ENCODE results near the gene KCNQ5. TPM values are rescaled to one million over a fixed set of nuclear protein-coding genes. Genes with fewer than 3 reads are reported as not detected.

The KCNQ5 gene
- total and polyA plus RNA-seq, 2 of the 8 experiments (the other 6 are each of a cell fraction or from before 2014, with no cell fraction given): 0.83 to 1.2 TPM

GRCh38 chr6:72999995-73000394, 378.1 kb downstream of the KCNQ5 start:
- H3K56ac ChIP-seq (replicated peaks; ENCODE audit: insufficient read length, low read depth, low read length): no peak overlapping the region
- CTCF ChIA-PET (ENCODE audit: partially characterized antibody): no interaction called here

More at GRCh38 chr6:72999995-73000394, 378.1 kb downstream of the KCNQ5 start:
- H2AK5ac ChIP-seq (ENCODE audit: low read depth, low read length): no peak overlapping the region
- no peaks in the 10 kb centered on the region for H3K79me2 ChIP-seq (ENCODE audit: control insufficient read depth in 1 of 2, insufficient read depth in 2 of 2, low read length in 2 of 2)
- no peak for DNase-seq (ENCODE audit: low read depth in 1 of 2, low spot score in 2 of 2)
- H2BK20ac ChIP-seq (ENCODE audit: low read length): no peak overlapping the region
- H3K79me1 ChIP-seq (ENCODE audit: low read depth, low read length): no peaks in the 10 kb centered on the region
- no peaks in the 10 kb centered on the region for H3K4me1 ChIP-seq (replicated peaks in 1 of 4; ENCODE audit: control insufficient read depth in 3 of 4, insufficient read depth in 4 of 4, low read length in 3 of 4)
- H3K36me3 ChIP-seq (ENCODE audit: control insufficient read depth in 2 of 4, insufficient read depth in 4 of 4, low read length in 3 of 4): no peaks in the 10 kb centered on the region
- H2BK15ac ChIP-seq (ENCODE audit: low read length): no peak overlapping the region
- no peaks in the 10 kb centered on the region for H3K27me3 ChIP-seq (replicated peaks in 1 of 4; ENCODE audit: control insufficient read depth in 3 of 4, extremely low read depth in 1 of 4, insufficient read depth in 3 of 4, low read length in 3 of 4)
- no peak overlapping the region for H3K23ac ChIP-seq (ENCODE audit: insufficient read length)
- no peak overlapping the region for H3K14ac ChIP-seq (ENCODE audit: insufficient read length)
- POLR2A ChIA-PET (ENCODE audit: partially characterized antibody): no interaction called here
- H4K8ac ChIP-seq (ENCODE audit: extremely low read depth, insufficient read depth, low read length): no peak overlapping the region
- TF ChIP-seq SP1 (IDR thresholded peaks at IDR 0.05; ENCODE audit: low read depth, low read length) (no peak), JUND (IDR thresholded peaks at IDR 0.05; ENCODE audit: low read length) (no peak), RBBP5 (IDR thresholded peaks at IDR 0.05; ENCODE audit: borderline replicate concordance, low read depth, low read length) (no peak), SIRT6 (IDR thresholded peaks at IDR 0.05; ENCODE audit: low read length) (no peak), GABPA (IDR thresholded peaks at IDR 0.05; ENCODE audit: borderline replicate concordance, insufficient read depth, low read length) (no peak), ATF2 (IDR thresholded peaks at IDR 0.05; ENCODE audit: low read length) (no peak), E2F6 (IDR thresholded peaks at IDR 0.05) (no peak), USF2 (IDR thresholded peaks at IDR 0.05; ENCODE audit: low read length) (no peak), EP300 (IDR thresholded peaks at IDR 0.05; ENCODE audit: borderline replicate concordance in 1 of 2, low read depth in 2 of 2, low read length in 2 of 2) (no peak), CBX8 (IDR thresholded peaks at IDR 0.05; ENCODE audit: borderline replicate concordance, low read depth, low read length) (no peak), CHD2 (IDR thresholded peaks at IDR 0.05; ENCODE audit: low read length) (no peak)
- no peak overlapping the region for H2BK120ac ChIP-seq (replicated peaks; ENCODE audit: low read depth, low read length)
- 89% methylated on average over 5 of the region's 5 CpGs; no CpG with 5 or more reads in 1 of the 2 experiments for WGBS, 2 experiments (ENCODE audit: extremely low coverage in 1 of 2, insufficient coverage in 1 of 2, insufficient read length in 1 of 2, insufficient replicate concordance in 2 of 2, low coverage in 1 of 2, low lambda C conversion rate in 2 of 2, missing lambda C conversion rate in 1 of 2)
- H3K23me2 ChIP-seq (ENCODE audit: low read depth, low read length): no peaks in the 10 kb centered on the region
- no peak overlapping the region for H3K4me3 ChIP-seq (ENCODE audit: extremely low read depth in 1 of 4, insufficient read depth in 2 of 4, low read depth in 3 of 4, low read length in 4 of 4)
- H4K5ac ChIP-seq (ENCODE audit: insufficient read length, low read depth, low read length): no peak overlapping the region
- H3K27ac ChIP-seq (ENCODE audit: low read depth, low read length): no peak overlapping the region
- H3K4ac ChIP-seq (replicated peaks; ENCODE audit: insufficient read length, low read depth, low read length): no peak overlapping the region
- H3K9ac ChIP-seq (replicated peaks in 1 of 4; ENCODE audit: extremely low read depth in 1 of 4, low read depth in 3 of 4, low read length in 3 of 4): no peak overlapping the region
- no peaks in the 10 kb centered on the region for H3K9me3 ChIP-seq (ENCODE audit: insufficient read depth in 2 of 2, low read depth in 1 of 2, low read length in 1 of 2)
- FAIRE-seq: no peak
- H2AFZ ChIP-seq (ENCODE audit: low read length): no peak overlapping the region
- no peak overlapping the region for H4K91ac ChIP-seq (replicated peaks; ENCODE audit: insufficient read length, low read length)
- no peak overlapping the region for H2BK5ac ChIP-seq (ENCODE audit: low read depth, low read length)
- H3K18ac ChIP-seq (ENCODE audit: extremely low read depth, low read length): no peak overlapping the region
- no peak overlapping the region for H2BK12ac ChIP-seq (ENCODE audit: low read depth, low read length)
- H3K4me2 ChIP-seq (ENCODE audit: insufficient read depth in 1 of 2, low read depth in 2 of 2, low read length in 2 of 2): no peak overlapping the region
- H4K20me1 ChIP-seq (replicated peaks in 1 of 2; ENCODE audit: control insufficient read depth in 1 of 2, insufficient read depth in 2 of 2, low read length in 2 of 2): no peaks in the 10 kb centered on the region

Measured in H1 (cell line).